Calu3 (cell line): Measurements from ENCODE around the gene MEPE. TPM values are rescaled to one million over a fixed set of nuclear protein-coding genes. Genes with fewer than 3 reads are reported as not detected.

Experiments used
- BruUV-seq: library from RNA; stranded (reverse); fragments of 400-500 nt; replicated peaks from 2 replicates; lab custom pipeline; 2021; lab: Mats Ljungman, UMichigan
- CTCF ChIA-PET: fragments of 300-600 bp; sonication (Branson Sonifier 250); formaldehyde crosslinking; loops from one replicate; lab custom pipeline; 2022; ENCODE audit warnings: antibody characterized with exemption; lab: Charles Lee
- DNase-seq: peaks from one replicate; pipeline ENCODE4 v3.0.0; 2022
- H3K27ac Mint-ChIP-seq: one replicate; pipeline ENCODE4 v1.8.0; 2022; ENCODE audit warnings: mixed read lengths; ENCODE audit not compliant: unreplicated experiment
- H3K27me3 Mint-ChIP-seq: one replicate; pipeline ENCODE4 v1.8.0; 2022; ENCODE audit warnings: mixed read lengths; ENCODE audit not compliant: unreplicated experiment
- H3K36me3 Mint-ChIP-seq: one replicate; pipeline ENCODE4 v1.8.0; 2022; ENCODE audit warnings: mild to moderate bottlenecking, moderate library complexity, mixed read lengths; ENCODE audit not compliant: insufficient read depth, unreplicated experiment
- H3K4me1 Mint-ChIP-seq: one replicate; pipeline ENCODE4 v1.8.0; 2022; ENCODE audit warnings: mild to moderate bottlenecking, low read depth, mixed read lengths; ENCODE audit not compliant: unreplicated experiment
- H3K4me3 Mint-ChIP-seq: one replicate; pipeline ENCODE4 v1.8.0; 2022; ENCODE audit warnings: mild to moderate bottlenecking, low read depth, moderate library complexity, mixed read lengths; ENCODE audit not compliant: unreplicated experiment
- H3K9me3 Mint-ChIP-seq: one replicate; pipeline ENCODE4 v1.8.0; 2022; ENCODE audit warnings: low read depth, mixed read lengths; ENCODE audit not compliant: unreplicated experiment
- intact Hi-C: fragments of 100-400 bp; cut with micrococcal nuclease; formaldehyde crosslinking; loops from one replicate; pipeline ENCODE4 v1.10.0; 2022; ENCODE audit not compliant: unreplicated experiment
- total RNA-seq: library from RNA; stranded (reverse); gene quantifications from 2 replicates; pipeline ENCODE4 v1.2.3, GENCODE V29; 2022
- TF ChIP-seq, protein P1 (sequence below): fragments of 200-600 bp; IDR thresholded peaks from one replicate; pipeline ENCODE4 v1.8.0; 2022; ENCODE audit warnings: antibody characterized with exemption; ENCODE audit not compliant: unreplicated experiment

The MEPE gene
- total RNA-seq, 1 experiment from 2014 or later: not detected

- H3K9me3 Mint-ChIP-seq: no peaks in the 10 kb centered on the region
- TF ChIP-seq, protein P1, sequence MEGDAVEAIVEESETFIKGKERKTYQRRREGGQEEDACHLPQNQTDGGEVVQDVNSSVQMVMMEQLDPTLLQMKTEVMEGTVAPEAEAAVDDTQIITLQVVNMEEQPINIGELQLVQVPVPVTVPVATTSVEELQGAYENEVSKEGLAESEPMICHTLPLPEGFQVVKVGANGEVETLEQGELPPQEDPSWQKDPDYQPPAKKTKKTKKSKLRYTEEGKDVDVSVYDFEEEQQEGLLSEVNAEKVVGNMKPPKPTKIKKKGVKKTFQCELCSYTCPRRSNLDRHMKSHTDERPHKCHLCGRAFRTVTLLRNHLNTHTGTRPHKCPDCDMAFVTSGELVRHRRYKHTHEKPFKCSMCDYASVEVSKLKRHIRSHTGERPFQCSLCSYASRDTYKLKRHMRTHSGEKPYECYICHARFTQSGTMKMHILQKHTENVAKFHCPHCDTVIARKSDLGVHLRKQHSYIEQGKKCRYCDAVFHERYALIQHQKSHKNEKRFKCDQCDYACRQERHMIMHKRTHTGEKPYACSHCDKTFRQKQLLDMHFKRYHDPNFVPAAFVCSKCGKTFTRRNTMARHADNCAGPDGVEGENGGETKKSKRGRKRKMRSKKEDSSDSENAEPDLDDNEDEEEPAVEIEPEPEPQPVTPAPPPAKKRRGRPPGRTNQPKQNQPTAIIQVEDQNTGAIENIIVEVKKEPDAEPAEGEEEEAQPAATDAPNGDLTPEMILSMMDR: no peak
- CTCF ChIA-PET: no interaction called here
- H3K27me3 Mint-ChIP-seq: no peaks in the 10 kb centered on the region
- no peaks in the 10 kb centered on the region for H3K4me1 Mint-ChIP-seq
- no TSS peak for BruUV-seq
- intact Hi-C loops: no loop called here
- no peak for DNase-seq
- no peaks in the 10 kb centered on the region for H3K36me3 Mint-ChIP-seq
- H3K27ac Mint-ChIP-seq: no peak overlapping the region
- H3K4me3 Mint-ChIP-seq: no peak overlapping the region
These were observed 2.4 kb downstream of the MEPE start for GRCh38 chr4:87835197-87835596.

DNA sequence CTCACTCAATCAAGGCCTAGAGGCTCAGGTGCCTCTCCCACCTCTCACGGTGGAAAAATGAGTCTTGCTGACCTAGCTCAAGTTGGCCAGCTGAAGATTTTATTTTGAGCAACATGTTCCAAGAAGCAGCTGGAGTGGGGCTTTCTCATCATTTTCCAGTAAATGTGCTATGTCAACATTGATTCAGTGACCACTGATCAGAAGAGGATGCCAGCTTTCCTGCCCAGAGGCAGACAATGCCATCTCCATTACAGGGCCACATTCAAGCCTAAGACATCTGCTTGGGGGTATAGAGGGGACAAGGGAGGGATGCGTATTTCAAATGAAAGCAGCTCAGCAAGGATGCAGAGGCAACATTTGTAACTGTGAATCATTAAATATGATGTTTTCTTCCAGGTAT lies 3.0 kb downstream of the MEPE start:
- TF ChIP-seq, protein P1: no peak
- H3K4me3 Mint-ChIP-seq: no peak overlapping the region
- H3K36me3 Mint-ChIP-seq: no peaks in the 10 kb centered on the region
- H3K27ac Mint-ChIP-seq: no peak overlapping the region
- no TSS peak for BruUV-seq
- no peaks in the 10 kb centered on the region for H3K27me3 Mint-ChIP-seq
- no peaks in the 10 kb centered on the region for H3K9me3 Mint-ChIP-seq
- H3K4me1 Mint-ChIP-seq: no peaks in the 10 kb centered on the region
- CTCF ChIA-PET: no interaction called here
- intact Hi-C loops: no loop called here
- no peak for DNase-seq

- Mint-ChIP-seq H3K9me3 (no peaks in the 10 kb centered on the region), H3K36me3 (no peaks in the 10 kb centered on the region), H3K27me3 (no peaks in the 10 kb centered on the region), H3K4me1 (no peaks in the 10 kb centered on the region), H3K4me3 (no peak overlapping the region), H3K27ac (no peak overlapping the region)
- TF ChIP-seq, protein P1: peak; percentile 39
- intact Hi-C loops: loop anchor here (2.0 kb wide), 1 partner anchor 293 kb away; no protein-coding TSS in a partner anchor
- CTCF ChIA-PET: interaction anchor here (0.9 to 1.4 kb wide), 2 partner anchors 179 to 294 kb away, joined by 3 to 12 read pairs; no protein-coding TSS in a partner anchor
- no TSS peak for BruUV-seq
- no peak for DNase-seq
These were observed 5.4 kb downstream of the MEPE start for GRCh38 chr4:87838205-87838604.

DNA sequence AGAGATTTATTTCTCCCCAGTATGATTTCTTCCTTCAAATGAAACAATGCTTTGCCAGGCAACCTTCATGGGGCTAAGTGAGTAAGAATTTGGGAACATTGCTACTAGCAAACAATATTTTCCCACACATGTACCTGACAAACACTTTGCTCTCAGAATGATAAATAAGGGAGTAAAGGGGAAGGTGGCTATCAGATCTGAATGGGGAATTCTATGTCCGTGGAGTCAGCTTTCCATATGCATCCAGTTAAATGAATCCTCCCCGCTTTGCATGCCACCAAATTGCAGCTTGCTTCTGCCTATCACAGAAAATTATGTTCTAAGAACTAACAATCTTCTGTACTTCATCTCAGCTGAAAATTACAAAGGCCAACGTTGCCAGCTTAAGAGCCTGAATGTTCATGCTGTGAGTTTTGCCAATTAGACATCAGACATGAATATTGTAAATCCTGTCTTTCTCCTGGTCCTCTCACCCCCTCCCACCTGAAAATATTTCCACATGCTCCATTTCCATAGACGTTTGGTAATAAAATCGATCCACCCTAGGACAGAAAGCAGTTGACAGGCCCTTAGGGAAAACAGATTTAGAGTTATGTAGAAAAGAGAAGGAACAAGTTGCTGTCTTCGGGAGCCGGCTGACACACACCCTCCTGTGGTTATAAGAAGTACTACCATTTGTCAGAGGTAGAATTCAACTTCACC lies 6.3 kb downstream of the MEPE start:
- no peak for DNase-seq
- no TSS peak for BruUV-seq
- no peak overlapping the region for H3K4me3 Mint-ChIP-seq
- no peaks in the 10 kb centered on the region for H3K9me3 Mint-ChIP-seq
- CTCF ChIA-PET: interaction anchor here (1.4 kb wide), 1 partner anchor 295 kb away, joined by 12 read pairs; no protein-coding TSS in a partner anchor
- TF ChIP-seq, protein P1: peak; percentile 33
- intact Hi-C loops: loop anchor here (1.0 to 2.0 kb wide), 2 partner anchors 160 to 294 kb away; no protein-coding TSS in a partner anchor
- no peak overlapping the region for H3K27ac Mint-ChIP-seq
- H3K4me1 Mint-ChIP-seq: no peaks in the 10 kb centered on the region
- H3K27me3 Mint-ChIP-seq: no peaks in the 10 kb centered on the region
- no peaks in the 10 kb centered on the region for H3K36me3 Mint-ChIP-seq
